Activated B cell treated with CpG ODN at 0.5 μM for 24 hours (primary cell): ENCODE results near the gene SLC6A19. TPM values are rescaled to one million over a fixed set of nuclear protein-coding genes. Genes with fewer than 3 reads are reported as not detected.

ENCODE experiments used
- ATAC-seq: fragments of 200-7000 bp; cut with Tn5 transposase; one replicate; pipeline ENCODE4 v1.10.0; 2021; ENCODE audit warnings: low read depth, mild to moderate bottlenecking, moderate library complexity
- CTCF ChIA-PET: fragments of 350-600 bp; sonication (Branson Sonifier 250); formaldehyde crosslinking; loops from one replicate; lab custom pipeline; 2021; ENCODE audit warnings: antibody characterized with exemption; lab: Charles Lee
- POLR2A ChIA-PET: fragments of 350-600 bp; sonication (Branson Sonifier 250); formaldehyde crosslinking; loops from one replicate; lab custom pipeline; 2021; ENCODE audit warnings: antibody characterized with exemption; lab: Charles Lee
- DNase-seq: peaks from one replicate; pipeline ENCODE4 v3.0.0; 2022
- H3K27ac Mint-ChIP-seq: one replicate; pipeline ENCODE4 v1.8.0; 2020; ENCODE audit warnings: mixed read lengths
- H3K27me3 Mint-ChIP-seq: one replicate; pipeline ENCODE4 v1.8.0; 2021; ENCODE audit warnings: mixed read lengths
- H3K36me3 Mint-ChIP-seq: one replicate; pipeline ENCODE4 v1.8.0; 2021; ENCODE audit warnings: low read depth, mixed read lengths
- H3K4me1 Mint-ChIP-seq: one replicate; pipeline ENCODE4 v1.8.0; 2021; ENCODE audit warnings: mixed read lengths
- H3K4me3 Mint-ChIP-seq: one replicate; pipeline ENCODE4 v1.8.0; 2020; ENCODE audit warnings: mild to moderate bottlenecking, mixed read lengths
- H3K9me3 Mint-ChIP-seq: one replicate; pipeline ENCODE4 v1.8.0; 2020; ENCODE audit warnings: mixed read lengths
- CTCF ChIP-seq: fragments of 200-600 bp; IDR thresholded peaks from one replicate; pipeline ENCODE4 v1.8.0; 2022; ENCODE audit warnings: antibody characterized with exemption, mild to moderate bottlenecking
- intact Hi-C: fragments of 100-400 bp; cut with micrococcal nuclease; formaldehyde crosslinking; loops from one replicate; pipeline ENCODE4 v1.15.1; 2024
- total RNA-seq: library from RNA; stranded (reverse); gene quantifications from 2 replicates; pipeline ENCODE4 v1.2.3, GENCODE V29; 2022

The SLC6A19 gene
- total RNA-seq, 1 donor from 2014 or later, result not detected

- H3K27ac Mint-ChIP-seq, result no peak overlapping the region
- no peaks in the 10 kb centered on the region for H3K4me1 Mint-ChIP-seq
- H3K4me3 Mint-ChIP-seq, result no peak overlapping the region
- H3K36me3 Mint-ChIP-seq, result no peaks in the 10 kb centered on the region
- intact Hi-C loops, result no loop called here
- POLR2A ChIA-PET, result no interaction called here
- TF ChIP-seq CTCF, result no peak
- H3K27me3 Mint-ChIP-seq, result peaks cover 11% of the 10 kb centered on the region
- CTCF ChIA-PET, result no interaction called here
- no peaks in the 10 kb centered on the region for H3K9me3 Mint-ChIP-seq
- ATAC-seq (no peak), DNase-seq (no peak)
These were observed 44.6 kb downstream of the SLC6A19 start for GRCh38 chr5:1245905-1246576.

DNA sequence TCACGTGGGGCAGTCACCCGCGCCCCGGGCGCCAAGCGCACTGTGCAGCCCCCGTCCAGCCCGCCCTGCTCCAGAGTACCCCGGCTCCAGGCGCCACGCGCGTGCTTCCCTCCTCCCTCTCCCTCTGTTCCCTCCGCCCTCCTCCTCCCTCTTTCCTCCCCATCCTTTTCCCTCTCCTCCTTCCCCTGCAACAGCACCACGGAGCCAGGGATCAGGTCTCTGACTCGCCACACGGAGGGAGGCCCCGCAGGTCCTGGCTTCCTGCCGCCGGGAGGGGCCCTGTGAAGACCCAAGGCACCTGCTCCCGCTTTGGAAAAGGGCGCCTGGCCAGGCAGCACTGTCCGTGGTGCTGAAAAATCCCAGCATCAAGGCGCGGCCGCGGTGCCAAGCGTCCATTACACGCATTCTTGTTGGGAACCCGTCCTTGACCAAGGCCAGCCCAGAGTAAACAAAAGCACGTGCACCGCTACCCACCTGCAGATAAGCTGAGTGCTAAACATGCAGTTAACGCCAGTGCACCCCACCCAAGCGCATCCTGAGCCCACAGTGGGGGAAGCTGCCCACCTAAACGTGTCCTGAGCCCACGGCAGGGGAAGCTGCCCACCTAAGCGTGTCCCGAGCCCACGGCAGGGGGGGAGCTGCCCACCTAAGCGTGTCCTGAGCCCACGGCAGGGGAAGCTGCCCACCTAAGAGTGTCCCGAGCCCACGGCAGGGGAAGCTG is 45.5 kb downstream of the SLC6A19 start:
- ATAC-seq (no peak), DNase-seq (no peak)
- CTCF ChIA-PET, result no interaction called here
- Mint-ChIP-seq H3K27me3 (peaks cover 11% of the 10 kb centered on the region), H3K36me3 (no peaks in the 10 kb centered on the region), H3K9me3 (no peaks in the 10 kb centered on the region), H3K4me3 (no peak overlapping the region), H3K27ac (no peak overlapping the region), H3K4me1 (no peaks in the 10 kb centered on the region)
- TF ChIP-seq CTCF, result no peak
- POLR2A ChIA-PET, result no interaction called here
- intact Hi-C loops, result no loop called here

- DNase-seq (no peak), ATAC-seq (no peak)
- Mint-ChIP-seq H3K9me3 (no peaks in the 10 kb centered on the region), H3K36me3 (no peaks in the 10 kb centered on the region), H3K4me3 (no peak overlapping the region), H3K27ac (no peak overlapping the region), H3K27me3 (peaks cover 11% of the 10 kb centered on the region), H3K4me1 (no peaks in the 10 kb centered on the region)
- intact Hi-C loops, result no loop called here
- TF ChIP-seq CTCF, result no peak
- CTCF ChIA-PET, result no interaction called here
- POLR2A ChIA-PET, result no interaction called here
These were observed 46.4 kb downstream of the SLC6A19 start for GRCh38 chr5:1247811-1248210.

- intact Hi-C loops, result no loop called here
- H3K27ac Mint-ChIP-seq, result no peak overlapping the region
- H3K4me1 Mint-ChIP-seq, result no peaks in the 10 kb centered on the region
- no peaks in the 10 kb centered on the region for H3K36me3 Mint-ChIP-seq
- POLR2A ChIA-PET, result no interaction called here
- no peak for ATAC-seq
- no peak overlapping the region for H3K4me3 Mint-ChIP-seq
- TF ChIP-seq CTCF, result no peak
- no peaks in the 10 kb centered on the region for H3K9me3 Mint-ChIP-seq
- DNase-seq, result no peak
- CTCF ChIA-PET, result no interaction called here
- peaks cover 11% of the 10 kb centered on the region for H3K27me3 Mint-ChIP-seq
These were observed 48.2 kb downstream of the SLC6A19 start for GRCh38 chr5:1249366-1250280.
